AG10803 (cell line): ENCODE data around the gene JAM2.
"Not testable (repeated sequence)": the region's sequence is repeated elsewhere in the genome, so short reads cannot be mapped to it uniquely, and the experiment has no call there.

Source experiments
- DNase-seq: peaks from one replicate; pipeline ENCODE4 v3.0.0; 2010; ENCODE audit warnings: low read depth
- H3K4me3 ChIP-seq: 2 replicates; pipeline ENCODE4 v1.5.1; 2011; ENCODE audit warnings: mild to moderate bottlenecking, low read length, control low read depth
- CTCF ChIP-seq: conservative IDR thresholded peaks from 2 replicates; pipeline ENCODE4 v1.5.1; 2011; ENCODE audit warnings: mild to moderate bottlenecking, low read length, control low read depth, inconsistent platforms

The JAM2 gene

DNA sequence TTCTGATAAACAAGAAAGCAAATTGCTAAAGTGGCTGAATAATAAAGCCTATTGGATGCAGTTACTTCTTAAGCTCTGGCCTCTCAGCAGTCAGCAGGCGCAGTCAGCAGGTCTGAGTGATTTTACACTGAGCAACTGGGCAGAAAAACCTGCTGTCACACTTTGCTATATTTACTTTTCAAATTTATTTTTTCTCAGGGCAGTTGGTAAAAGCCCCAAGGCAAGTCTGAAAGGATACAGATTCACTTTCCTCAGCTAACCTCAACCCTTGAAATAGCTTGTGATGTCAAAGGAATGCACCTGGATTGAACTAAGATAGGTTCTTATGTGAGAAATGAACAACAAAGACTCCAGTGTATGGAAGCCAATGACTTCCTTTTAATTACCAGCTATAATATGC, 61.7 kb downstream of the JAM2 start:
- no peak for DNase-seq
- no peak for TF ChIP-seq CTCF
- no peak overlapping the region for H3K4me3 ChIP-seq

GRCh38 chr21:25701529-25701928, 62.5 kb downstream of the JAM2 start:
- no peak for DNase-seq
- no peak overlapping the region for H3K4me3 ChIP-seq
- no peak for TF ChIP-seq CTCF

GRCh38 chr21:25708467-25709065, 69.5 kb downstream of the JAM2 start:
- H3K4me3 ChIP-seq: no peak overlapping the region
- peak; percentile 57 for DNase-seq
- peak; percentile 84 for TF ChIP-seq CTCF

- H3K4me3 ChIP-seq: no peak overlapping the region
- no peak; the same call in 1 of the 2 replicates for TF ChIP-seq CTCF
- DNase-seq: no peak
These were observed 70.7 kb downstream of the JAM2 start for GRCh38 chr21:25709684-25710265.

DNA sequence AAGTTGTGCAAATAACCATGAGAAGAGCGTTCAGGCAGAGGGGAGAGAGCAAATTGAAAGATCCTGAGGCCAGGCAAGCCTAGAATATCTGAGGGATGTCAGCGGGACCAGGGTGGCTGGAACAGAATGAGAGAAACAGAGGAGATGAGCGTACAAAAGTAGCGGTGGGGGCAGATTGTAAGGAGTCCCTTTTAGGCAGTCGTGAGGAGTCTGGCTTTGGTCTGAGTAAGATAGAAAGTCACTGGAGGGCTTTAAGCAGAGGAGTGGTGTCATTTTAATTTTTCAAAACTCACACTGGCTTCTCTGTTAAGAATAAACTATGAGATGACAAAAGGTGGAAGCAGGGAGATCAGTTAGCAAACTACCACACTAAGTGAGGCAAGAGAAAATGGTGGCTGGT, 71.5 kb downstream of the JAM2 start:
- no peak for TF ChIP-seq CTCF
- no peak overlapping the region for H3K4me3 ChIP-seq
- no peak for DNase-seq

DNA sequence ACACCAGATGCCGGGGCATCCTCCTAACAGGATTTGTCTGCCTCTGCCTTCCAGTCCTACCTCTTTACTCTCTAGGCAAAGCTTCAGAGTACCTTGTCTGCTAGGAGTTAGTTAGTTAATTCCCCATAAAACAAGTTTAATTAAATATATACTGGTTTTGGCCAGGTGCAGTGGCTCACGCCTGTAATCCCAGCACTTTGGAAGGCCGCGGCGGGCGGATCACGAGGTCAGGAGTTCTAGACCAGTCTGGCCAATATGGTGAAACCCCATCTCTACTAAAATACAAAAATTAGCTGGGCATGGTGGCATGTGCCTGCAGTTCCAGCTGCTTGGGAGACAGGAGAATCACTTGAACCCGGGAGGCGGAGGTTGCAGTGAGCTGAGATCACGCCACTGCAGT, 75.0 kb downstream of the JAM2 start:
- not testable (repeated sequence) for H3K4me3 ChIP-seq, DNase-seq

GRCh38 chr21:25717491-25718147, 78.6 kb downstream of the JAM2 start:
- no peak for TF ChIP-seq CTCF
- no peak overlapping the region for H3K4me3 ChIP-seq
- peak; percentile 23 for DNase-seq
